Measurements from ENCODE around the gene PI3. TPM values are rescaled to one million over a fixed set of nuclear protein-coding genes. Genes with fewer than 3 reads are reported as not detected.

The PI3 gene
- total RNA-seq, 1 experiment from 2014 or later, result not detected

GRCh38 chr20:45211569-45212474, 37.1 kb downstream of the PI3 start:
- no peaks in the 10 kb centered on the region for H3K36me3 ChIP-seq (replicated peaks; ENCODE audit: control insufficient read depth, insufficient read depth, low read length)
- H3K27me3 ChIP-seq (ENCODE audit: control insufficient read depth, insufficient read depth, low read length), result no peaks in the 10 kb centered on the region
- no peak for DNase-seq
- H3K4me3 ChIP-seq (ENCODE audit: insufficient read depth, low read depth, low read length), result no peak overlapping the region

GRCh38 chr20:45212836-45213235, 38.1 kb downstream of the PI3 start:
- Histone ChIP-seq H3K36me3 (replicated peaks; ENCODE audit: control insufficient read depth, insufficient read depth, low read length) (no peaks in the 10 kb centered on the region), H3K27me3 (ENCODE audit: control insufficient read depth, insufficient read depth, low read length) (no peaks in the 10 kb centered on the region), H3K4me3 (ENCODE audit: insufficient read depth, low read depth, low read length) (no peak overlapping the region)
- no peak for DNase-seq

- H3K36me3 ChIP-seq (replicated peaks; ENCODE audit: control insufficient read depth, insufficient read depth, low read length), result no peaks in the 10 kb centered on the region
- DNase-seq, result no peak
- no peak overlapping the region for H3K4me3 ChIP-seq (ENCODE audit: insufficient read depth, low read depth, low read length)
- H3K27me3 ChIP-seq (ENCODE audit: control insufficient read depth, insufficient read depth, low read length), result no peaks in the 10 kb centered on the region
Observed at GRCh38 chr20:45218124-45218523, 43.4 kb downstream of the PI3 start.

GRCh38 chr20:45218636-45219035, 43.9 kb downstream of the PI3 start:
- H3K36me3 ChIP-seq (replicated peaks; ENCODE audit: control insufficient read depth, insufficient read depth, low read length), result no peaks in the 10 kb centered on the region
- DNase-seq, result no peak
- H3K4me3 ChIP-seq (ENCODE audit: insufficient read depth, low read depth, low read length), result no peak overlapping the region
- H3K27me3 ChIP-seq (ENCODE audit: control insufficient read depth, insufficient read depth, low read length), result no peaks in the 10 kb centered on the region

GRCh38 chr20:45221076-45221475, 46.4 kb downstream of the PI3 start, which contains the start of gene SEMG2:
TSS of gene SEMG2 (plus strand) at chr20:45221373. CDS start at chr20:45221390, 17 bp downstream.
- Histone ChIP-seq H3K27me3 (ENCODE audit: control insufficient read depth, insufficient read depth, low read length) (no peaks in the 10 kb centered on the region), H3K36me3 (replicated peaks; ENCODE audit: control insufficient read depth, insufficient read depth, low read length) (no peaks in the 10 kb centered on the region), H3K4me3 (ENCODE audit: insufficient read depth, low read depth, low read length) (no peak within 1 kb of the TSS)
- DNase-seq, result no peak

- Histone ChIP-seq H3K36me3 (replicated peaks; ENCODE audit: control insufficient read depth, insufficient read depth, low read length) (no peaks in the 10 kb centered on the region), H3K27me3 (ENCODE audit: control insufficient read depth, insufficient read depth, low read length) (no peaks in the 10 kb centered on the region), H3K4me3 (ENCODE audit: insufficient read depth, low read depth, low read length) (no peak overlapping the region)
- DNase-seq, result no peak
Observed at GRCh38 chr20:45223136-45223535, 48.4 kb downstream of the PI3 start.

Other genes with a start within 250 kb of the PI3 start
- 45.3 and 49.4 TPM in 2 replicates for gene TOMM34, start 214.5 kb upstream of the PI3 start, total RNA-seq (2014; rRNA removed; shearing (Covaris generic))
- gene STK4, start 208.4 kb upstream of the PI3 start, total RNA-seq (2014; rRNA removed; shearing (Covaris generic)), result 15.6 and 23.2 TPM in 2 replicates
- gene KCNS1, start 73.8 kb upstream of the PI3 start, total RNA-seq (2014; rRNA removed; shearing (Covaris generic)), result 0.18 and 0.59 TPM in 2 replicates
- gene WFDC5, start 59.7 kb upstream of the PI3 start, total RNA-seq (2014; rRNA removed; shearing (Covaris generic)), result not detected in 2 replicates
- gene WFDC12, start 50.4 kb upstream of the PI3 start, total RNA-seq (2014; rRNA removed; shearing (Covaris generic)), result not detected in 2 replicates
- 0.31 and 0.81 TPM in 2 replicates for gene SEMG1, start 32.1 kb downstream of the PI3 start, total RNA-seq (2014; rRNA removed; shearing (Covaris generic))
- not detected in 2 replicates for gene SEMG2, start 46.5 kb downstream of the PI3 start, total RNA-seq (2014; rRNA removed; shearing (Covaris generic))
- gene SLPI, start 79.7 kb downstream of the PI3 start, total RNA-seq (2014; rRNA removed; shearing (Covaris generic)), result not detected in 2 replicates
- not detected in 2 replicates for gene RBPJL, start 131.9 kb downstream of the PI3 start, total RNA-seq (2014; rRNA removed; shearing (Covaris generic))
- gene MATN4, start 133.4 kb downstream of the PI3 start, total RNA-seq (2014; rRNA removed; shearing (Covaris generic)), result 0.14 and 0.67 TPM in 2 replicates
- gene SDC4, start 173.5 kb downstream of the PI3 start, total RNA-seq (2014; rRNA removed; shearing (Covaris generic)), result 47.3 and 56.1 TPM in 2 replicates
- gene SYS1, start 188.3 kb downstream of the PI3 start, total RNA-seq (2014; rRNA removed; shearing (Covaris generic)), result 11.8 and 22.8 TPM in 2 replicates
- gene TP53TG5, start 203.4 kb downstream of the PI3 start, total RNA-seq (2014; rRNA removed; shearing (Covaris generic)), result not detected in 2 replicates
- 12.5 and 23.4 TPM in 2 replicates for gene DBNDD2, start 233.4 kb downstream of the PI3 start, total RNA-seq (2014; rRNA removed; shearing (Covaris generic))
- 67.9 and 70.5 TPM in 2 replicates for gene PIGT, start 241.2 kb downstream of the PI3 start, total RNA-seq (2014; rRNA removed; shearing (Covaris generic))